ENCODE data around the gene C3orf18.

- no peak for TF ChIP-seq GATA2 (IDR thresholded peaks at IDR 0.05; ENCODE audit: low read depth, low read length)
- TF ChIP-seq GATA3 (IDR thresholded peaks at IDR 0.05; ENCODE audit: low read depth, low read length) = no peak
These were observed 19.8 kb upstream of the C3orf18 start for GRCh38 chr3:50587373-50587772.
